Fibroblast of lung (primary cell): Measurements from ENCODE around the gene UBXN2A.

ENCODE experiments used
- EZH2 ChIP-seq: IDR thresholded peaks from 2 replicates; pipeline ENCODE4 v1.5.1; 2012; ENCODE audit warnings: low read length, control low read depth, mild to moderate bottlenecking; ENCODE audit errors: missing control alignments
- TF ChIP-seq, protein P1 (sequence below), 2 donors: IDR thresholded peaks in 1 of 2; conservative IDR thresholded peaks in 1 of 2; 1 replicate in 1 of 2; 2 replicates in 1 of 2; pipeline ENCODE4 v1.5.1; 2011 to 2012; ENCODE audit warnings: low read length in 2 of 2, control low read depth in 1 of 2, inconsistent platforms in 1 of 2, low read depth in 1 of 2, mild to moderate bottlenecking in 1 of 2

DNA sequence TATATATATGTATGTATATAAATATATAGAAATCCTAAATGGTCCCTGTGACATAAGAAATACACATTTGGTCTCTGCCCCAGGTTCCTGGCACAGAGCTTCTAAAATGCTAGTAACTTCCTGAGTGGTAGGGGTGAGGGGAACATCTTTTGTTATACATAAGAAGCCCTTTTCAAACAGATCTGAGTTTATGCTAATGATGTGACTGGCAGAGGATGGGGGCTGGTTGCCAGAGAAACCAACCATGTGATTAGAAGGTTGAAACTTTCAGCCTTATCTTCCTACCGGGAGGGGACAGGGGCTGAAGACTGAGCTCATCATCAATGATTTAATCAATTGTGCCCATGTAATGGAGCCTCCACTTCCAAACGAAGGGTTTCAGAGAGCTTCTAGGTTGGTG, 86.0 kb downstream of the UBXN2A start:
- TF ChIP-seq, protein P1, sequence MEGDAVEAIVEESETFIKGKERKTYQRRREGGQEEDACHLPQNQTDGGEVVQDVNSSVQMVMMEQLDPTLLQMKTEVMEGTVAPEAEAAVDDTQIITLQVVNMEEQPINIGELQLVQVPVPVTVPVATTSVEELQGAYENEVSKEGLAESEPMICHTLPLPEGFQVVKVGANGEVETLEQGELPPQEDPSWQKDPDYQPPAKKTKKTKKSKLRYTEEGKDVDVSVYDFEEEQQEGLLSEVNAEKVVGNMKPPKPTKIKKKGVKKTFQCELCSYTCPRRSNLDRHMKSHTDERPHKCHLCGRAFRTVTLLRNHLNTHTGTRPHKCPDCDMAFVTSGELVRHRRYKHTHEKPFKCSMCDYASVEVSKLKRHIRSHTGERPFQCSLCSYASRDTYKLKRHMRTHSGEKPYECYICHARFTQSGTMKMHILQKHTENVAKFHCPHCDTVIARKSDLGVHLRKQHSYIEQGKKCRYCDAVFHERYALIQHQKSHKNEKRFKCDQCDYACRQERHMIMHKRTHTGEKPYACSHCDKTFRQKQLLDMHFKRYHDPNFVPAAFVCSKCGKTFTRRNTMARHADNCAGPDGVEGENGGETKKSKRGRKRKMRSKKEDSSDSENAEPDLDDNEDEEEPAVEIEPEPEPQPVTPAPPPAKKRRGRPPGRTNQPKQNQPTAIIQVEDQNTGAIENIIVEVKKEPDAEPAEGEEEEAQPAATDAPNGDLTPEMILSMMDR (conservative IDR thresholded peaks at IDR 0.05 in 1 of 2, IDR thresholded peaks at IDR 0.05 in 1 of 2; ENCODE audit: low read depth in 1 of 2, low read length in 2 of 2): no peak
- TF ChIP-seq EZH2: no peak
